Measurements from ENCODE around the gene NPDC1.

The NPDC1 gene

GRCh38 chr9:137023157-137023556, 22.8 kb downstream of the NPDC1 start:
- no peak for DNase-seq

- no peak for DNase-seq
Observed at GRCh38 chr9:137022662-137023008, 23.3 kb downstream of the NPDC1 start.

DNA sequence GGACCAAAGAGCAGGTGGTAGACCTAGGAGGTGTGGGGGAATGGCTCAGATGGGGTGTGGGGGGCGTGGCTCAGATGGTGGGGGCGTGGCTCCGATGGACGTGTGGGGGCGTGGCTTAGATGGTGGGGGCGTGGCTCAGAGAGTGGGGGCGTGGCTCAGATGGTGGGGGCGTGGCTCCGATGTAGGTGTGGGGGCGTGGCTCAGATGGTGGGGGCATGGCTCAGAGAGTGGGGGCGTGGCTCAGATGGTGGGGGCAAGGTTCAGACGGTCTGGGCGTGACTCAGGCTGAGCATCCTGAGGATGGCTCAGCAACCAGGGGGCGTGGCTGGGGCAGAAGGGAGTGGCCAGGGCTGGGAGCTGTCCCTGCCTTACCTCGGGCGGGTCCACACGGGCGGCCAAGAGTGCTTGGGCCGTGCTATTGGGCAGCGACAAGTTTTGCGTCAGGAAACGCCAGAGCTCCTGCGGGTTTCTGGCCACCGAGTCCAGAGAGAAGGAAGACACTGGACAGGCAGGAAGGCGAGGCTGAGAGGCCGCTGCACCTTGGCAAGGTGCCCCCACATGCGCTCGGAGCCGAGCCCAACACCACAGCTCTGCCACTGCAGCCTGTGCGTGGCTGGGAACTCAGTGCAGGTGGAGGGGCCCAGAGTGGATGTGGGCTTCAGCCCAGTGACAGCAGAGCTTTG, 23.9 kb downstream of the NPDC1 start:
- no peak for DNase-seq

GRCh38 chr9:137021568-137021978, 24.4 kb downstream of the NPDC1 start:
- no peak for DNase-seq

DNA sequence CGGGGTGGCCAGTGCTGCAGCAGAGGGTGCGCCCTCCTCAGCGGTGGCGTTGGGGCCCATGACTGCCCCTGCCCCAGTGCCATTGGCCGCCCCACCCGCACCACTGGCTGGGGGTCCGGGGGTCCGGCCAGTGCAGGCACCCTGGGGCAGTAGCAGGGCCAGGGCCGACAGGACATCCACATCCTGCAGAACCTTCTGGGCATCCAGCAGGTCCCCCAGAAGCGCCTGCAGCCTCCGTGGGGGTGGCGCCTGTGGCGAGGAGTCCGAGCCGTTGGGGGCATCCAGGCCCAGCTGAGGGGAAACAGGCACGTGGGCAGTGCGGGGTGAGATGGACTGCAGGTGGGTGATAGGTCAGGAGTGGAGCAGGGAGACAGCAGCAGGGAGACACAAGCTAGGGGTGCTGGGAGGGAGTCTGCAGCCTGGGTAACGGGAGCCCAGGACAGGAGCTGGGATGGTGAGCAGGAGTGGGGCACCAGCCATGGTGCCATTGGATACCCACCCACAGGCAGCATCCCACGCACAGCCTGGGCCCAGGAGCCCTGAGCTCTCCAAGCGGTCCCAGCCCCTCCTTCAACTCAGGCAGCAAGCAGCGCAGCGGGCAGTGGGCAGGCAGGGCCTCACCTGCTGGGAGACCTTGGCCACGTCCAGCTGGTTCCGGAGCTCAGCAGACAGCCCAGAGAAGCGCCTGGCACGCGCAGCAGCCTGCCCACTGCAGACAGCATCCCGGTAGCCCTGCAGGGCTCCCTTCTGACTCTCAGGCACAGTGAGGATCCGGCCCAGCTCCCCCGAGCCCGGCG, 25.0 kb downstream of the NPDC1 start:
- no peak for DNase-seq

- DNase-seq: no peak
Observed at GRCh38 chr9:137019891-137020683, 25.9 kb downstream of the NPDC1 start.

DNA sequence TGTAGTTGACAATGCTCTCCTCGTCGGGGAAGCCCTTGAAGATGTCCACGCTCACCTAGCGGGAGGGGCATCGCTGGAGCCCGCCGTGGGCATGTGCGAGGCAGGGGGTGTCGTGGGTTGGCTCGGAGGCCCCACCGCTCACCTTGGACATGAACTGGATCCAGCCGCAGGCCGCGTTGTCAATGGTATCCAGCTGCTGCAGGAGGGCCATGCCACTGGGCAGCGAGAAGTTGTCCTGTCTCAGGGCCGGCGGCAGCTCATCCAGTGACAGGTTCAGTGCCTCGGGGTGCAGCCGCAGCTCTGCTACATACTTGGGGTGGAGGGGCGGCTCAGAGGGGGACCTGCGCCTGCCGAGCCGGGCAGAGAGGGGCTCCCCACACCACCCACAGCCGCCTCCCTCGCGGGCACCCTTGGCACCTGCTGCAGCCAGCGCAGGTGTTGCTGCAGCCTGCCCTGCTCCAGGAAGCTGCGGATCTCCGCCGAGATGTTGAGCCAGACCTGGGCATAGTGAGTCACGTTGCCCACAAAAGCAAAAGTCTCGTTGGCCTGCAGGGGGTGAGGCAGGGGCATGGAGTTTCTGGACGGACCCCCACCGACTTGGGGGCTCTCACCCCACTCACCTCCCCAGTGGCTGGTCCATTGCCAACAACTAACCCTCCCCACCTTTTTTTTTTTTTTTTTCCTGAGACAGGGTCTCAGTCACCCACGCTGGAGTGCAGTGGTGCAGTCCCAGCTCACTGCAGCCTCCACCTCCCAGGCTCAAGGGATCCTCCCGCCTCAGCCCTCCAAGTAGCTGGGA, 27.0 kb downstream of the NPDC1 start:
- DNase-seq: no peak

GRCh38 chr9:137017791-137018497, 28.0 kb downstream of the NPDC1 start:
- DNase-seq: no peak

DNA sequence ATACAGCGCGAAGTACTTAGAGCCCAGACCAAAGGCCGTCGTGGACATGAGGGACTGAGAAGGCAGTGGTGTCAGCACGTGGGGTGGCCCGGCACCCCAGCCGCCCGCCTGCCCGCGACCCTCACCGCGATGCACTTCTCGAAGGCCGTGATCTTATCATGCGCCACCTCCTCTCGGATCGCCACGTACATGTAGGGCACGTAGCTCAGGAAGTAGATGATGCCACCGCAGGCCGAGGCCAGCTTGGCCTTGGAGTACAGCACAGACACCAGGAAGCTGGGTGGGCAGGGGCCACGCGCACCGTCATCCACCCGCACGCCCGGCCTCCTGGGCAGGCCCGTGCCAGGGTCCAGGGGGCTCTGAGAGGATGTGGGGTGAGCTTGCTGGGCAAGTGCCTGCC, 28.9 kb downstream of the NPDC1 start:
- DNase-seq: no peak

DNA sequence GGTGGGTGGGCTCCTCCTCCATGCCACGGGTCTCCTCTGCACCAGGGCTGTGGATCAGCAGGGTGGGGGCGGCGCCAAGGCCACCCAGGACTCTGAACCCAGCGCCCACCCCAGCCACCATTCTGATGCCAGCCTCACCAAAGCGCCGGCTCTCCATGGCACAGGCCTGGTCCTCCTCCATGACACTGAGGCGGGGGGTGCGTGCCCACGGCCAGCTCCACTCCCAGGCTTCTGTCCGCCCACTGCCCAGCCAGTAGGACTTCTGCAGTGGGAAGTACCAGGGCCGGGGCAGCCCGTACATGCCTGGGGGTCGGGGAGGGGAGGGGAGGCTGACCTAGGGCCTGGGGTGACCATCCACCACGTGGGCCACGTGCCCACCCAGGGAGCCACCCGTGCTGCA, 29.5 kb downstream of the NPDC1 start:
- no peak for DNase-seq

- no peak for DNase-seq
Observed at GRCh38 chr9:137015976-137016375, 30.0 kb downstream of the NPDC1 start.

GRCh38 chr9:137015540-137015930, 30.4 kb downstream of the NPDC1 start:
- DNase-seq: no peak

DNA sequence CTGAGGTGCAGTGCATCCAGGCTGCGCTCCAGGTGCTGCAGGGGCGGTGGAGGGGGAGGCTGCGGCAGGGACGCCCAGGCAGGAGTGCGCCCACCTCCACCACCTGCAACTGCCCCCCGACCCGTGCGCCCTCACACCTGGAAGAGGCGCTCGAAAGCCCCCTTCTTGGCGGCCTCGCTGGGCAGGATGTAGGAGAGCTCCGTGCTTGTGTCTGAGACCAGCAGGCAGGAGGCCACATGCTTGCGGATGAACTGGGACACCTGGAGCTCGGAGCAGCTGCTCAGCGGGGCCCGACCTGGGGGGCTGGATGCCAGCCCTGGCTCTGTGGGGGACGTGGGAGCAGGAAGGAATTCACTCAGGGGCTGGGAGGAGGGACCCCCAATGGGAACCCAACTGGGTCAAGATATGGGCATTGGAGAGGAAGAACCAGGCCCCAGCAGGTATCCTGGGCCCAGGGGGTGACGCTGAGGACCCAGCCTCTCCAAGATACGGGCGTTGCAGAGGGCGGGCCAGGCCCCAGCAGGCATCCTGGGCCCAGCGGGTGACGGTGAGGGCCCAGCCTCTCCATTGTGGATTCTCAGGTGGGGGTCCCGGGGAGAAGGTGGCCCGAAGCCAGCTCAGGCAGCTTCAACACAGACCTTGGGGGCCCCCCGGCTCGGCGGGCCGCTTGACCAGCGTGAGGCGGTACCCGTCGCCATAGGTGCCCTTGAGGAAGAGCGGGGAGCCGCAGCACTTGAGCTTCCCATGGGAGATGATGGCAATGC, 31.0 kb downstream of the NPDC1 start:
- no peak for DNase-seq

DNA sequence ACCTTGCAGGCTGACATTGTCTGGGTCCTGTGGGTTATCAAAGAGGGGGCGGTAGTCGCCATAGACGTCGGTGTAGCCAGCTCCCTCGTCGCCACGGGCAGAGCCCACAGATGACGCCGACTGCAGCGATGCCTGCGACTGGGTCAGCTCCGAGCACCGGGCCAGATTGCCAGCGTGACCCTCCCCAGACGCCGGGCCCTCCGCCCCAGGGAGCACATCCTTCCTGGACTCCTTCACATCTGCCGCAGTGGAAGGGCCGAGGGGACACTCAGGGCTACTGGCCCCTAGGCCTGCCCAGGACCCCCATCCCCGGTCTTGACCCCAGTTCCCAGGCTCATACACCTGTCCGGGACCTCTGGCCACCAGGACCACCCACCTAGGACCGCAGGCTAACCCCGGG, 31.8 kb downstream of the NPDC1 start:
- DNase-seq: no peak

- no peak for DNase-seq
Observed at GRCh38 chr9:137013571-137013940, 32.4 kb downstream of the NPDC1 start.

DNA sequence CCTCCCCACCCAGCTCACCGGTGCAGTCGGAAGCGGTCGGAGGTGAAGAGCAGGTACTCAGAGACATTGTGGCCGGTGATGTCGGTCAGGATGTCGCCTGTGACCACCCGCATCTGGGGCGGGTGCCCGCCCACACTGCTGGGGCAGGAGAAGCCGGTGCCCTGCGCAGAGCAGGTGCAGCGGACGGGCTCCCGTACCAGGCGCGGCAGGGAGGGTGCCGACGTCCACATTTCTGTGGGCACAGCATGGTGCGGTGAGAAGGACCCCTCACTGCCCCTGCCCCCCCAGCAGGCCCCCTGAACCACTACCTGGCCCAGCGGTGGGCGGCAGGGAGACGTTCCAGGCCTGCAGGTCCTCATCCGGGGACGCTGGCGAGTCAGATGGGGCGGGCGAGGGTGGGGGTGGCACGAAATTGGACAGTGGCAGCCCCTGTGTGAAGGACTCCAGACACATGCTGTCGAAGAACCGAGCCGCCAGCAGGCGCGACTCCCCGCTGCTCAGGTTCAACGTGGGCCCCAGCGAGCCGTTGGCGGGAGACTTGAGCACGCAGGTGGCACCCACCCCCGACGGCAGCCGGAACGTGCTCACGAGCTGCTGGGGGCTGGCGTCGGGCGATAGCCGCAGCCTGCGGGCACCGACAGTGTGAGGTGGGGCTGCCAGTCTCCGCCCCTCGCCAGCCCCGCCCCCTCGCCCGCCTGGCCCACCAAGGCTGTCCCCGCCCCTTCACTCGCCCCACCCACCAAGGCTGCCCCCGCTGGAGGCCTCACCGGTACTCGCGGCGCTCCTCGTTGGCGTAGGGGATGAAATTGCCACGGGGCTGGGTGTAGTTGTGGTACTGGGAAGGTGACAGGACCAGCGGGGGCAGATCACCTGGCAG, 33.0 kb downstream of the NPDC1 start:
- DNase-seq: no peak

GRCh38 chr9:137011907-137012675, 33.9 kb downstream of the NPDC1 start:
- DNase-seq: no peak

DNA sequence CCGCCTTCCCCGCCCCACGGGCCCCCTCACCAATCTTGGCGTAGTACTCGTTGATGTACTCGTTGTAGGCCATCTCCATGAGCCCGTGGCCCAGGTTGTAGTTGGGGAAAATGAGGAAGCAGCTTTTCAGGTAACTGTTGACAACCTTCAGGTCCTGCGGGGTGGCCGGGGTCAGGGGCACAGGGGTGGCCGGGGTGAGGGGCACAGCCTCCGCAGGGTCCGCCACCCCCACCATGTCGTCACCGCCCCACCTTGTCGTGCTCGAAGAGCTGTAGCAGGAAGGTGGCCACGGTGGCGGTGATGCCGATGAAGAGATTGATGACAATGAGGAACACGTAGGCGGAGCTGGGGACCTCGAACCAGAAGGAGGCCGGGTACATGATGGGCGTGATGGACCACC, 34.8 kb downstream of the NPDC1 start:
- DNase-seq: no peak

DNA sequence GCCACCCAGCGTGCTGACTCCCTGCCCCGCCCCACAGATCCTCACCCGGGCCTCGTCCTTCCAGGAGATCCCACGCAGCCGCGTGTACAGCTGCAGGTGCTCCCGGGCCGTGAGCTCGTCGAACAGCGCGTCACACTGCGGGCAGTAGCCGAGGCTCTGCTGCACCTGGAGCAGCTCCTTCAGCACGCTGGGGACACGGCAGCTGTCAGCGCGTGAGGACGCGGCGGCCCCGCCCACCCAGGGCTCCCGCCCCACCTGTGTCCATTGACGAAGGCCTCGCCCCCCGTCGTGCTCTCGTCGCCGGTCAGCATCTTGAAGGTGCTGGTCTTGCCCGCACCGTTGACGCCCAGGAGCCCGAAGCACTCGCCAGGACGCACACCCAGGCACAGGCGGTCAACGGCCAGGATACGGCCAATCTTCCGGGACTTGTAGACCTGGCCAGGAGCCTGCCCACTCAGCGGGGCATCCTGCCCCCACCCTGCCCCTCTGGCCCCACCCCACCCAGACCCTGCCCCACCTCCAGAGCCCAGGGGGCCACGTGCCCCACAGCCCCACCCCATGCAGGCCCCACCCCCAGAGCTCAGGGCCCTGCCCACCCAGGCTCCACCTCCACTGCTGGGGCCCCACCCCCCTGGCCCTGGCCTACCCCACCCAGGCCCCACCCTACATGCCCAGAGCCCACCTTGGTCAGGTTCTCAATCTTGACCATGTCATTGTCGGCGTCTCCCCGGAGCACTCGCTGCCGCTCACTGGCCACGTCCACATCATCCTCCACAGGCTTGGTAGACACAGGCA, 35.8 kb downstream of the NPDC1 start:
- no peak for DNase-seq

Measured in NCI-H1092 (cell line).